ENCODE measurements around the gene TOR1A. TPM values are rescaled to one million over a fixed set of nuclear protein-coding genes. Genes with fewer than 3 reads are reported as not detected.
"Not testable (repeated sequence)": the region's sequence is repeated elsewhere in the genome, so short reads cannot be mapped to it uniquely, and the experiment has no call there.

Gene TOR1A
- total RNA-seq, 1 donor from 2014 or later, result 60.5 TPM

GRCh38 chr9:129801504-129801903 lies 22.4 kb downstream of the TOR1A start:
- H3K9me3 Mint-ChIP-seq, result no peaks in the 10 kb centered on the region
- peak overlapping the region; percentile 62 for H3K4me3 Mint-ChIP-seq
- DNase-seq, result no peak
- no peaks in the 10 kb centered on the region for H3K27me3 Mint-ChIP-seq
- H3K27ac Mint-ChIP-seq, result peak overlapping the region; percentile 7
- peaks cover 20% of the 10 kb centered on the region for H3K4me1 Mint-ChIP-seq
- intact Hi-C loops (cut with micrococcal nuclease), result no loop called here
- peaks cover 16% of the 10 kb centered on the region for H3K36me3 Mint-ChIP-seq (ENCODE audit: low read depth)

GRCh38 chr9:129798973-129799372 lies 25.0 kb downstream of the TOR1A start:
- DNase-seq, result no peak

GRCh38 chr9:129796029-129796428 lies 27.9 kb downstream of the TOR1A start:
- H3K27me3 Mint-ChIP-seq; H3K27ac Mint-ChIP-seq; H3K9me3 Mint-ChIP-seq; H3K4me3 Mint-ChIP-seq; H3K4me1 Mint-ChIP-seq; H3K36me3 Mint-ChIP-seq (ENCODE audit: low read depth); intact Hi-C loops (cut with micrococcal nuclease); DNase-seq: not testable (repeated sequence)

More at GRCh38 chr9:129798973-129799372, 25.0 kb downstream of the TOR1A start:
- intact Hi-C loops (cut with micrococcal nuclease), result no loop called here
- peaks cover 5% of the 10 kb centered on the region for H3K4me1 Mint-ChIP-seq
- no peaks in the 10 kb centered on the region for H3K9me3 Mint-ChIP-seq
- H3K36me3 Mint-ChIP-seq (ENCODE audit: low read depth), result peaks cover 2% of the 10 kb centered on the region
- H3K27me3 Mint-ChIP-seq, result peaks cover 4% of the 10 kb centered on the region
- H3K27ac Mint-ChIP-seq, result no peak overlapping the region
- H3K4me3 Mint-ChIP-seq, result no peak overlapping the region

GRCh38 chr9:129794549-129794948 lies 29.4 kb downstream of the TOR1A start:
- Mint-ChIP-seq H3K36me3 (ENCODE audit: low read depth) (no peaks in the 10 kb centered on the region), H3K27me3 (peaks cover 8% of the 10 kb centered on the region), H3K4me3 (no peak overlapping the region), H3K4me1 (peaks cover 5% of the 10 kb centered on the region), H3K27ac (no peak overlapping the region), H3K9me3 (no peaks in the 10 kb centered on the region)
- intact Hi-C loops (cut with micrococcal nuclease), result no loop called here
- no peak for DNase-seq

GRCh38 chr9:129786481-129786880 lies 37.5 kb downstream of the TOR1A start:
- H3K27ac Mint-ChIP-seq, result no peak overlapping the region

GRCh38 chr9:129785866-129786265 lies 38.1 kb downstream of the TOR1A start:
- no peak overlapping the region for H3K27ac Mint-ChIP-seq
- H3K36me3 Mint-ChIP-seq (ENCODE audit: low read depth), result no peaks in the 10 kb centered on the region
- intact Hi-C loops (cut with micrococcal nuclease), result no loop called here
- no peak overlapping the region for H3K4me3 Mint-ChIP-seq
- H3K4me1 Mint-ChIP-seq, result peaks cover 9% of the 10 kb centered on the region
- H3K27me3 Mint-ChIP-seq, result peaks cover 20% of the 10 kb centered on the region
- no peaks in the 10 kb centered on the region for H3K9me3 Mint-ChIP-seq
- no peak for DNase-seq

More at GRCh38 chr9:129786481-129786880, 37.5 kb downstream of the TOR1A start:
- intact Hi-C loops (cut with micrococcal nuclease), result no loop called here
- Mint-ChIP-seq H3K4me1 (peaks cover 9% of the 10 kb centered on the region), H3K27me3 (peaks cover 20% of the 10 kb centered on the region), H3K4me3 (no peak overlapping the region), H3K36me3 (ENCODE audit: low read depth) (no peaks in the 10 kb centered on the region), H3K9me3 (no peaks in the 10 kb centered on the region)
- no peak for DNase-seq

GRCh38 chr9:129784970-129785369 lies 39.0 kb downstream of the TOR1A start:
- H3K27ac Mint-ChIP-seq; H3K4me3 Mint-ChIP-seq; H3K4me1 Mint-ChIP-seq; H3K9me3 Mint-ChIP-seq; DNase-seq; H3K36me3 Mint-ChIP-seq (ENCODE audit: low read depth): not testable (repeated sequence)
- H3K27me3 Mint-ChIP-seq, result peaks cover 21% of the 10 kb centered on the region
- intact Hi-C loops (cut with micrococcal nuclease), result loop anchor here (5.0 kb wide), 1 partner anchor 653 kb away; no protein-coding TSS in a partner anchor

GRCh38 chr9:129783516-129784361 lies 40.2 kb downstream of the TOR1A start:
- H3K9me3 Mint-ChIP-seq, result no peaks in the 10 kb centered on the region
- H3K36me3 Mint-ChIP-seq (ENCODE audit: low read depth), result no peaks in the 10 kb centered on the region
- H3K4me1 Mint-ChIP-seq, result peaks cover 4% of the 10 kb centered on the region
- H3K27me3 Mint-ChIP-seq, result peaks cover 24% of the 10 kb centered on the region
- peak; percentile 94 for DNase-seq
- H3K27ac Mint-ChIP-seq, result no peak overlapping the region
- H3K4me3 Mint-ChIP-seq, result no peak overlapping the region
- intact Hi-C loops (cut with micrococcal nuclease), result loop anchor here (1.0 to 5.0 kb wide), 3 partner anchors 46 to 651 kb away; partner anchors contain the start of gene ASB6

GRCh38 chr9:129781981-129782380 lies 42.0 kb downstream of the TOR1A start:
- DNase-seq, result no peak
- intact Hi-C loops (cut with micrococcal nuclease), result loop anchor here (2.0 to 5.0 kb wide), 2 partner anchors 139 to 650 kb away; partner anchors contain the start of gene ASB6
- Mint-ChIP-seq H3K9me3 (no peaks in the 10 kb centered on the region), H3K27ac (no peak overlapping the region), H3K4me3 (no peak overlapping the region), H3K4me1 (peaks cover 13% of the 10 kb centered on the region), H3K36me3 (ENCODE audit: low read depth) (no peaks in the 10 kb centered on the region), H3K27me3 (peaks cover 25% of the 10 kb centered on the region)

- no peak overlapping the region for H3K27ac Mint-ChIP-seq
- H3K36me3 Mint-ChIP-seq (ENCODE audit: low read depth), result no peaks in the 10 kb centered on the region
- no peaks in the 10 kb centered on the region for H3K9me3 Mint-ChIP-seq
- intact Hi-C loops (cut with micrococcal nuclease), result loop anchor here (5.0 kb wide), 1 partner anchor 649 kb away; no protein-coding TSS in a partner anchor
- peaks cover 16% of the 10 kb centered on the region for H3K4me1 Mint-ChIP-seq
- peaks cover 19% of the 10 kb centered on the region for H3K27me3 Mint-ChIP-seq
- H3K4me3 Mint-ChIP-seq, result no peak overlapping the region
- no peak for DNase-seq
Measured at GRCh38 chr9:129781131-129781530, 42.8 kb downstream of the TOR1A start.

GRCh38 chr9:129779560-129780190 lies 44.3 kb downstream of the TOR1A start:
- Mint-ChIP-seq H3K27me3 (peaks cover 18% of the 10 kb centered on the region), H3K9me3 (no peaks in the 10 kb centered on the region), H3K36me3 (ENCODE audit: low read depth) (no peaks in the 10 kb centered on the region), H3K27ac (no peak overlapping the region), H3K4me1 (peaks cover 16% of the 10 kb centered on the region), H3K4me3 (no peak overlapping the region)
- DNase-seq, result no peak
- intact Hi-C loops (cut with micrococcal nuclease), result loop anchor here (5.0 kb wide), 1 partner anchor 647 kb away; no protein-coding TSS in a partner anchor

- DNase-seq, result no peak
- Mint-ChIP-seq H3K27me3 (peaks cover 18% of the 10 kb centered on the region), H3K27ac (no peak overlapping the region), H3K4me1 (peaks cover 12% of the 10 kb centered on the region), H3K36me3 (ENCODE audit: low read depth) (no peaks in the 10 kb centered on the region), H3K9me3 (no peaks in the 10 kb centered on the region), H3K4me3 (no peak overlapping the region)
- intact Hi-C loops (cut with micrococcal nuclease), result no loop called here
Measured at GRCh38 chr9:129778469-129778868, 45.5 kb downstream of the TOR1A start.

GRCh38 chr9:129777769-129778130 lies 46.2 kb downstream of the TOR1A start:
- Mint-ChIP-seq H3K36me3 (ENCODE audit: low read depth) (no peaks in the 10 kb centered on the region), H3K27me3 (peaks cover 18% of the 10 kb centered on the region), H3K4me1 (peaks cover 12% of the 10 kb centered on the region), H3K9me3 (no peaks in the 10 kb centered on the region), H3K27ac (peak overlapping the region; percentile 53), H3K4me3 (peak overlapping the region; percentile 58)
- intact Hi-C loops (cut with micrococcal nuclease), result no loop called here
- no peak for DNase-seq

Measured in activated CD4-positive, alpha-beta T cell treated with anti-CD3 and anti-CD28 coated beads, Interleukin-2, amount 10 ng/mL, durations not matched to agents 24 days and 14 days (primary cell).